GM19467 (cell line): ENCODE measurements around the gene LATS2.

Experiments
- ATAC-seq: cut with Tn5 transposase; IDR thresholded peaks from one replicate; pipeline ENCODE4 v1.9.1; 2021; ENCODE audit warnings: mild to moderate bottlenecking, moderate library complexity; ENCODE audit not compliant: unreplicated experiment

The LATS2 gene

DNA sequence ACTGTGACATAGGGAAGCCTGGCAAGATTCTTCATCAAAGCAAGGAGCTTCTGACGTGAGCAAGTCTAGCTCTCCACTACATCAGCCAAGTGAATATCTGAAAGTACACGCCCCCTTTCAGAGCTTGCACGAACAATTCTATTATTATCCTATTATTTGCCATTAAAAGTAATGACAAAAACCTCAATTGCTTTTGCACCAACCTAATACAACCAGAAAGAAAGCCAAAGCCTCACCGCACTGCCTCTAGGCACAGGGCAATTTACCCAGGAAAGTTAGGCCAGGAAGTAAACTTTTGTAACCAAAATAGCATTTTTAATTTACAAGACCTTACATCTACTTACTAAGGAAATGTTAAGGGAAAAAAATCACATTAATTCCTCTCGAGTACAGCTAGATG lies 41.2 kb downstream of the LATS2 start:
- ATAC-seq = no peak

DNA sequence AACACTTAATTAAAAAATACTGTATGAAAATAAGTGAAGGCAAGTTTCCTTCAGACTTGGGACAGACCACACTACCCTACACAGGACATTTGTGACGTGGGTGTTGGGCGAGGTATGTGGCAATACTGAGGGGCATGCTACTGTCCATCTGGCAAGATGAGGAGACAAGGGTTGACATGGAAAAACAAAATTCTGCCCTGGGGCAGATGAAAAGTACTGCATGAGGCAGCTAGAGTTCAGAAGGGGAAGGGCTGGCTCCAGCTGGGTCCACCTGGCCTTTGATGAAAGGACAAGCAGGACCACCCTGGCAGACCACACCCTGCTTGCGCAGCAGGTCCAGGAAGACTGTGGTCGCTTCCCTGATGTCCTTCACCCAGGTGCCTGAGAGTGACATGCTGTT lies 43.2 kb downstream of the LATS2 start:
- ATAC-seq = no peak

DNA sequence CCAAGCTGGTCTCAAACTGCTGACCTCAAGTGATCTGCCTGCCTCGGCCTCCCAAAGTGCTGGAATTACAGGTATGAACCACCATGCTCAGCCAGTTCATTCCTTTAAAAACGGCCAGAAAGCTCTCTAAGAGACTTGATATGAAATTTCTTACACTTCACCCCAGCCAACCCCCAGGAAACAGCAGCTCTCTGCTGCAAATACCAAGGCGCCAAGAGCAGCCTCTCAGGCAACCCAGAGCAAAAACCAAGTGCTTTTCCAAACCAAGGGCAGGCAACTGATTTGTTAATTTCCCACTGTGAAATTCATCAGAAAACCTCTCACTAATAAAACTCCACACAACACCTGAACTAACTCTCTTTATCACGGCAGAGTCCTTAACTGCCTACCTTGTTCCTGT lies 44.9 kb downstream of the LATS2 start:
- ATAC-seq = no peak

DNA sequence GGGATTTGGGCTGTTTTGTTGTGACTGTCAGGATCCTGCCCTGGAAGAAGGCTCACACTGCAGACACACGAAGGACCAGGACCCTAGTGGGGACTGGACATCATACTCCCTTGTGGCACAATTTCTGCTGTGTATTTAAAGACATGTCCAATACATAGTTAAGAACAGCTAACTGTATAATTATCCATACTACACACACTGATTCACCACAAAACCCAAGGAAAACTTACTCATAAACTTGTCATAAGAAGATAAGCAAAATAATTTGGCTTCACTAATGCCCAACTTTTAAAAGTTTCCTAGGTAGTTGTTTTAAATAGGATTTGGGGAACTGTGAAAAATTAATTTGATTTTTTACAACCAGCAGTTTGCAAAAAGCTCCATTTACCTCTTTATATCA lies 46.1 kb downstream of the LATS2 start:
- ATAC-seq = no peak

DNA sequence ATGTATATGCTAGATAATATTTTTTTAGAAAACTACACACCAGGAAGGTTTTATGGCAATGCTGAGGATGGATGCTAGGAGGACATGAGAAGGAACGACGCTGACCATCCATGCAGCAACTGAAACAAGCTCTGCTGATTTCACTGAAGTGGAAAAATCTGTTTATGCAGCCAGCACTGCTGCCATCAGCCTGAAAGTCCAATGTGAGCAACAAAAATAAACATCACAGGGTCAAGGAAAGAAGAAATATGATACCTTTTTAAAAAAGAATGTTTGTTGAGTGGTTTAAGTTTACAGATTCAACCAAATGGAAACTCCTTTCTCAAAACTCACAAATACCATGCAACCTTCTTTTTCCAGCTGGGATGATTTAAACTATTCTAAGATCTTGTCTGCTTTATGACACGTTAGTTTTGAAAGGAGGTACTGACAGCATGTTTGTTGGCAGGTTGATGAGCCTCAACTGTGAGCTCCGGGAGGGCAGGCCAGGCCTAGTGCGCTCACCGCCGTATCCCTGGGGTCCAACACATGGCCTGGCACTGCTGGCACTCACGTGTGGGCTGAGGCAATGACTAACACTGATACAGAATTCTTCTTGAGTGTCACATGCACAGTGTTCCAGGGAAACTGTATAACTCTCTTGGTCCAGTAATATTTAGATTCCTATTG lies 46.8 kb downstream of the LATS2 start:
- no peak for ATAC-seq

DNA sequence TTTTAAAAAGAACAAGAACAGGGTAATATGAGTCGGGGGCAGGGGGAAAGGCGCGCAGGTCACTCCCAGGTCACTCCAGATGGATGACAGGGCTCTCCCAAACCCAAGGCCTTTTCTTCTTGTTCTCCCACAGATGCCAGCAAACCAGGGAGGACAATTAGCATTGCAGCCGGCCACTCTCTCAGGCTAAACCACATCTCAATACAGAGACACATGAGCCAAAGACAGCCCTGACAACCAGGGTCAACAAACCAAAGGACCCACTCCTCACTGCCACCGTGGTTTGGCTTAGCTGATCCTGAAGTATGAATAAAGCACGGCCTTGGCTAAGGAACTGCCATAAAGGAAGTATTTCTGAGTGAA lies 47.3 kb downstream of the LATS2 start:
- ATAC-seq = no peak

DNA sequence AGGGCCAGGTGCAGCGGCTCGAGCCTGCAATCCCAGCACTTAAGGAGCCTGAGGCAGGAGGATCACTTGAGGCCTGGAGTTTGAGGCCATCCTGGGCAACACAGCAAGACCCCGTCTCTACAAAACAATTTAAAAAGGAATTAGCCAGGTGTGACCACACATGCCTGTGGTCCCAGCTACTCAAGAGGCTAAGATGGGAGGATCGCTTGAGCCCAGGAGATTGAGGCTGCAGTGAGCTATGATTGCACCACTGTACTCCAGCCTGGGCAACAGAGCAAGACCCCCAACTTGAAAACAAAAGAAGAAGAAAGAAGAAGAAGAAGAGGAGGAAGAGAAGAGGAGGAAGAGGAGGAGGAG lies 47.7 kb downstream of the LATS2 start:
- no peak for ATAC-seq

DNA sequence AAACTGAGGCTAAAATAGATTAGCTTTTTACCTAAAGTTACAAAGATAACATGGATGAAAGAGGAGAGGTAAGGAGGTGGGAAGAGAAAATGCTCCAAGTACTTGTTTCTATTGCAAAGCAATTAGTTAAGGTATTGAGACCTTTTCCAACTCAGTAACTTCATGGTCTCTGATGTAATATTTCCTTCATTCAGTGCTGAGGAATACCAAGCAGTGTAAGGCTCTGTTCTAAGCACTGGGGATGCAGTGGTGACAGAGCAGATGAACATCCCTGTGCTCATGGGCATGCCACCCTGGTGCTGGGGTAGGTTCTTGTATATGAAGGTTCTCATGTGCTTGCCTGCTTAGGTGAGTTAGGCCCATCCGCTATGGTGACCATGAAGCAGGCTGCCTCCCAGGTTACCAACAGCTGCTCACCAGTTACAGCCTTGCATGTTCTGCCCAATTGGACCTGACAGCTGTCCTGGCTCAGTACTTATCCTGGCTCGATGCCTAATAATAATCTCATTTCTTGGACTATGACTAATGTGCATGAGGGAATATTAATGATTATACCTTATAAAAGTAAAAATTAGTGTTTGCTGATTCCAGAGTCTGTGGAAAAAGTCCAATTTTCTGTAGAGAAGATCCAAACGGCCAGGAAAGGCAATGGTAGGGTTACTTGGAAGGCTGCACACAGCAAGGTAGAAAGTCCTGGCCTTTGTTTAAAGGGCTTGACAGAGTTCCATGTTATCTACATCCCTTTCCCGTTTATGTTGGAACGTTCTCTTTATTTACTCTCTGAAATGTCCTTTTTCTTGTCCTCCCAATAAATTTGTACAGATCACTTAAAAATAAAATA lies 48.3 kb downstream of the LATS2 start:
- no peak for ATAC-seq

DNA sequence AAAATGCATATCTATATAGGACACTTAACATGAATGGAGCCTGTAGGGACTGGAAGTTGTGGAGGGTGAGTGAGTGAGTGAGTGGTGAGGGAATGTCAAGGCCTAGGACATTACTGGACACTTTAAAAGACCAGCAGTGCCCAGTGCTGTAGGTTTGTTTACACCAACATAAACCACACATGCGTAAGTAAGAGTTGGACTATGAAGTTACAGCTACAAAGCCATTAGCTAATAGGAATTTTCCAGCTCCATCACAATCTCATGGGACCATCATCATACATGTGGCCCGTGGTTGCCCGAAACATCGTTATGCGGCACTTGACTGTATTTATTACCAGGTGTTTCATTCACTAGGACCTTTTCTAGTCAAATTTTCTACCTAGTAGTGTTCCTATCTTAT lies 49.2 kb downstream of the LATS2 start:
- ATAC-seq = no peak

DNA sequence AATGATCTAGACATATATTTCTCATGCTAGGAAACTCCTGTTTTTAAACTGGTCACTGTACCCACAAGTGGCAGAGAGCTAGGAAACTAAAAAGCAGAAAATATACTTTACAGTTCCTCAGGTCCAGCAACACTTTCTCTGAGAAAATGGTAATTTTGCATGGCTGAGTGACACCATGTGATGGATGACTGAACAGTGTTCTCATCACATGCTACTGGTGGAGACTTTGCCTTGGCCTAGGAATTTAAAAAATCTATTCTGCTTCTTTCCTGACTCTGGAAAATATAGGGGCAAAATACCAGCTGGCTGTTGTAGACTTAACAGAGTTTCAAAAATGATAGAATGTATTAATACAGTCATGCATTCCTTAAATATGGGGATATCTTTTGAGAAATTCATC lies 50.0 kb downstream of the LATS2 start:
- no peak for ATAC-seq

DNA sequence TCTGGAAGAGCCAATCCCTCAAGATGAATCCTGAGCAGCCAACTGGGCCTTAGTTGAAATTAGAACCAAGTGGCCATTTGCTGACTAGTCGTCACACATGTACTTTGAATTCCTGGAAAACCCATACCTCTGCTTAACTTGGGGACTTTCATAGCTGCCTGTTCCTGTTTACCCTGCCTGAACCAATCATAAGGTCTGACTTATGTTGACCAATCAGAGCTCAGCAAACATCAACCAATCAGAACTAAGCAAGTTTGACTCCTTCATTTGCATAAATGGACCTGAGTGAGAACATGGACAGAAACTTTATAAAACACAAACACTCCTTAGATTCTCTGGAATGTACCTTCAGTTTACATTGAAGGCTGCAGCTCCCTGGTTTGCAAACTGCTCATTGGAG lies 50.8 kb downstream of the LATS2 start:
- no peak for ATAC-seq

DNA sequence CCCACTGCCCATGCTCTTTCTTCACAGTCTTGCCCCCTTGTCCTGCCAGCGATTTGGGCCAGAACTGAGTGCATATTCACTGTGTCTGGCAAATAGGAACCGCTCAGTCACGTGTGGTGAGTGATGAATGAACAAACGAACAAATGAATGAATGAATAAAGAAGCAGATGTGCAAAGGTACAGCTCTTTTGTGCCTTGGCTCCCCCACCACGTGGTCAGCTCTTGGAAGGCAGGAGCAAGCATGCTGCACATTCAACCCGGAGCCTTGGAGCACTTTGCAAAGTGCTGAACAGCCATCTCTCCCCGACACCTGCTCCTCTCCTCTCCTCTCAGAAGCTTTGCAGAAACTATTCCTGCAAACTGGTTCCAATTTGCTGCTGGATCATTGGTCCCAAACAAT lies 52.4 kb downstream of the LATS2 start:
- ATAC-seq = no peak

DNA sequence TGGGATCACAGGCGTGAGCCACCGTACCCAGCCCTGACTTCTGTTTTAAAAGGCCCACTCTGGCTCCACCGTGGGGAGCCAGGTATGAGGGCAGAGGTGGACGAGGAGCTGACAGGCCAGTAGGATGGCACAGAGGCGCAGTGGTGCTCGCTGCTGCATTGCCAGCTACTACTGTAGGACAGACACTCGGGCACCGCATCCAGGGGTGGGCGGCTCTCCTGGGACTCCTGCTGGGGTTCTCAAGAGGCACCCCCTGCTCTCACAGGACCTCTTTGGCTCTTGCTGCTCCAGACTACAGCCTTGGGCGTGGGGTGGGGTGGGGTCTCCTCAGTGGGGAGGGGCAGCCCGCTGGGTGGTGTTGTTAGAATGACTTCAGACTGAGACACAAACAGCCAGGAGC lies 53.4 kb downstream of the LATS2 start:
- ATAC-seq = no peak

DNA sequence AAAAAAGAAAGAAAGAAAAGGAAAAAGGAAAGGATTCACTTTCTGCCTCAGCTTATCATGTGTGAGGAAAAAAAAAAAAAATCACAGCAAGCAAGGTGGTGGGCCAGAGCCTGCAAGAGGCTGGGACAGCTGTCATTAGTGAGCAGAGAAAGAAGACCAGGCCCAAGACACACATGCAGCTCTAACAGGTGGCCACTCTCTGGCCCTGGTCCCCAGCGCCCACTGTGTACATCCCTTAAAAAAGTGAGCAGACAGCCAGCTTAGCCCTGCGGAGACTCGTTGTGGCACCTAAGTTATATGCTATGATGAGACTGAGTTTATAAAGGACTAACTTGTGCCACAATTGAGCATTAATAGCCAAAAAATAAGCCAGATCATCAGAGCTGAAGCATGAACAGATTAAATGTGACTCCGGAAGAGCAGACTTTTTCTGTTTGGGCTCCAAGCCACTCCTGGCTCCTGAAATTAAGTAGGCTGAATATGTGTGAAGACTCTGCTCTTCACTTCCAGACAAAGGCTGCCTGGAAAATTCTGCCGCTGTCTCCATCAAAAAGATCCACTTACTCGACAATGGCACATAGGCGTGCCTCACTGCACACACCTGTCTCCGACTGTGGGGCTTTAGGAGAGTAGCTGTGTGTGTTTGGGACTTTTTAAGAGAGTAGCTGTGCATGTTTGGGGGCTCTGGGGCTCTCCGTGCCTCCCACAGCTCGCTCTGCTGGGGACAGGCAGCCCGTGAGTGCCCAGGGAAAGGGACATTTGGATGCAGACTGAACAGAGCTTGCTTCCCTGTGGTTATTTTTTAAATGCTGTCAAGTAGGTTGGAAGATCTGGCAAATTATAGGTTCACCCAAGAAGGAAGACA lies 55.0 kb downstream of the LATS2 start:
- no peak for ATAC-seq

DNA sequence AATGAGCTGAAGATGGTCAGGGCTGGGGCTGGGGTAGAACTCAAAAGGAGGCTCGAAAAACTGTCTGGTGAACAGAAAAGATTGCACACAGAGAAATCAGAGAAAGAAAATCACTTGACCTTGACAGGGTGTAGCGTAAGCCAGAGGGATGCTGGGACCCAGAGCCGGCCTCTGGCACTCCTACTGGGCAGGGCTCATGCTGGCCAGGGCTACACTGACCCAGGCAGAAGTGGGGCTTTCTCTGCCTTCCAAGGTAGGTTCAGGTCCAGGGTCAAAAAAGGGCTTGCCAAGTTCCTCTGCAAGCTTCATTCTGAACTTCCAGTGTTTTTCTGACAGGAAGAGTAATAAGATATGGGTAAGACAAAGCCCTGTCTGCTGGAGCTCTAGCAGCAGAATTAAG lies 56.2 kb downstream of the LATS2 start:
- ATAC-seq = no peak

DNA sequence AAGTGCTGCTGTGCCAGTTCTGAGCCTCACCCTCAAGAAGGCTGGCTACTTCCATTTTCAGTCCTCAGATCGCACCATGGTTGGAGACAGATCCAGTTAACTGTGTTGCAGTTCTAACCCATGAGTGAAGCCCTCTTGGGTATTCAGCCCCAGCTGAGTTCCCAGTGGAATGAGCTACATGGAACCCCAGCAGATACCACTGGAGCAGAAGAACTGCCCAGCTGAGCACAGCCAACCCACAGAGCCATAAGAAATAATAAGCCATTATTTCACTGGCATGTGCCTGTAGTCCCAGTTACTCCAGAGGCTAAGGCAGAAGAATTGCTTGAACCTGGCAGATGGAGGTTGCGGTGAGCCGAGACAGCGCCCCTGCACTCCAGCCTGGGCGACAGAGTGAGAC lies 59.9 kb downstream of the LATS2 start:
- no peak for ATAC-seq

DNA sequence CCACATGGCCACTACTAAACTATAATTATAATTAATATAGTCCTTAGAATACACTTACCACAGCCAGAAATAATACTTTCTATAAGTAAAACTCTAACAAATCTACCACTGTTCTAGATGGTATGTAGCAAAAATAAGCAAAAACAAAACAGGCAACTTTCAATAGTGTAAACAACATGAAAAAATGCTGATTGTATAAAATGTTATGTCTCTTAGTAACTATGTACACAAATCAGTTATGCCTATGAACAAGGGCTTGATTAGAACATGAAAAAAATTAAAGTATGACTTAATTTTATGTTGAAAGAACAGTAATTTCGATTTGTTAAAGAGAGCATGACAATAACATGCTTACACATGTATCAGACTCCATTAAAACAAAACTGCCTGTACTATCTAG lies 60.7 kb downstream of the LATS2 start:
- no peak for ATAC-seq

DNA sequence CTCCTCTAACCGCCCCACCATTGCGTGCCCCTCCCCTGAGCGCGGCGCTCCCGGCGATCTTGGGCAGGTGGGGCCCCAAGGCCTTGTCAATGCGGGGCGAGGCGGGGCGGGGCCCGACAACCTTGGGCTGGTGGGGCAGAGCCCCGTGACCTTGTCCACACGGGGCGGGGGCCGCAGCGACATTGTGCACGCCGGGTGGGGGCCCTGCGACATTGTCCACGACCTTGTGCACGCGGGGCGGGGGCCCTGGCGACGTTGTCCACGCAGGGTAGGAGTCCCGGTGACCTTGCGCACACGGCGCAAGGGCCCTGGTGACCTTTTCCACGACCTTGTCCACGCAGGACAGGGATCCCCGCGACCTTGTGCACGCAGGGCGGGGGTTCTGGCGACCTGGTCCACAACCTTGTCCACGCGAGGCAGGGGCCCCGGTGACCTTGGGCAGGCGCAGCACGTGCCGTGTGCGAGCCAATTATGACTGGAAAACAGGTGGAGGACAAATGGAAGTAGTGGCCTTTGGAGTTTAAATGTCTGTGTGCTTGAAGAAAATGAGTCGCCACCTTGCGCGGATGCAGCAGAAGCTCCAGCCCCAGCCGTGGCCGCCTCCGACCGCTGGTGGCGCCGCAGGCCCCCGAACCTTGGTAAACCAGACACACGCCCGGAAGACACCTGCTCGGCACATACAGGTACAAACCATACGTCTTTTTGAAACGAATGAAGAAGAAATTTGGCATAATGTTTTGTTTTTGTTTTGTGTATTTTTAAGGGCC lies 62.6 kb downstream of the LATS2 start:
- no peak for ATAC-seq

DNA sequence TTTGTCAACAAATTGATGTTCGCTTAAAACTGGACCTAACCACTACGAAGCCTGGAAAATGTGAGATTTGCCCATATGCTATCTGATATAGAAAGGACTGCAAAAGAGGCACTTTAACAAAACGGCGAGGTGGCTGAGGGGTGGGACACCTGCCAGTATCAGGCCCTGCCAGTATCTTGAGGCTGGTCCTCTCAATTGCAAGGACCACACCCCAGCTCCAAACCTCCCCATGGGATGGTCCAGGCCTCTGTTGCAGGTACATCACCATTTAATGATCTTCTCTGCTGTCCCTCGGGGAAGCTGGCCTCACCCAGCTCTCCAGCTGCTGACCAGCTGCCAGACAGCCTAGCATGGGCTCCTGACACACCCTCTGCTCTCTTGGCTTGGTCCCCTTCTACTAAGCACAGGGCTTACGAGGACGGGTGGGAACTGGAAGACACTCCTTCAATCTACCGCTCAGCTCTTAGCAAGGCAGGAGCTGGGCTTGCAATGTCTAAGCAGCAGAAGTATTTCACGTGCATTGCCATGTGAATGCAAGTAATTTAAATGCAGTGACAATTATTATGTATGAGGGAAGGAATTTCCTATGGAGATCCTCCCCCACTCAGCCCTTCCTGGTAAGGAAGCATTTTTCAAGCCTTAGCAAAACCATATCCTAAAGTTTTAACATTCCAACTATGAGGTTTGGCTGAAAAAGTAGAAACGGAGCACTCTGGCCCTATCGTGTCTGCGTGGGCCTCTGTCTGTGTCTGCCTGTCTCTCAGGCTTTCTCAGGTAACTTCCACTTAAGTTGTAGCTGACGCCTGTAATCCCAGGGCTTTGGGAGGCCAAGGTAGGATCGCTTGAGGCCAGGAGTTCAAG lies 63.9 kb downstream of the LATS2 start:
- no peak for ATAC-seq

DNA sequence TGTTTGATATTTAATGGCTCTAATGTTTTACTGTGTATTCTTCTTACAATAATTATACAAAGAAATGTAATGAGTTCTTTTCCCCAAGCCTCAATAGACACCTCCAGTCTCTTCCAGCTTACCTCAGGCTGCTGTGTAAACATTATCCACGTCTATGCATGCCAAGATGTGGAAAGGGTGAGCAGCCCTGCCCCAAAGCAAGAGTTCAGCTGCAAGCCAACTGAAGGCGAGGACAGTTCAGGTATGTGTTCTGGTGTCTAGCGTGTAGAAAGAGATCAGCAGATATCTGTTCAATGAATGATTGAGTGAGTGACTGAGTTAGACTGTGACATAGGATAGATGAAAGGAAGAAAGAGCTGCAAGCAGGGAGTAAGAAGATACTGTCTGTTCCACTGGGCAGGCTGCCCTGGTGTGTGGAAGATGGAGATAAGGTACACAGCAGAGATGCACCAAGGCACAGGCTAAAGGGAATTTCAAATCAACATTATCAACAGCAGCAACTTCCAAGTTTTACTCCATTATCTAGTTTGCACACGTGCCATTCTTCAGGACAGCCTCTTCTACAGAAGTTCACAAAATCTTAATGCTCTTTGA lies 66.0 kb downstream of the LATS2 start:
- ATAC-seq = no peak
